ENCODE results near the gene ZNF664.

DNA sequence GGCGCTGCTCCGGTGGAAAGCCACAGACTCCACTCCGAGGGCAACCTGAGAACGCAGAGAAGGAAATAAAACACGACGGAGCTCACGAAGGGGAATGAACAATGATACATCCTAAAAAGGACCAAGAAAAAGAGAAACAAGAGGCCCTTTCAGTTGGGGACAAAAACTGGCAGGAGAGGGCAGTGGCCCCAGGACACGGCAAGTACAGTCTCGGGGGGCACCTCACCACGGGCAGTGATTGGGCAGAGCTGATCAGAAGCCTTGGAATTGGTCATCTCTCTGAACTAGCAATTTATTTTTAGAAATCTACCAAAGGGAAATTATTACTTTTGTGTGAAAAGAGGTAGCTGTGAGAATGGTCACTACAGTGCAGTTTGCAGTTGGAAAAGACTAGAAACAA lies 28.3 kb upstream of the ZNF664 start:
- no peak for TF ChIP-seq POLR2A (IDR thresholded peaks at IDR 0.05; ENCODE audit: low read length)
- no peak for TF ChIP-seq GATA1 (IDR thresholded peaks at IDR 0.05; ENCODE audit: low read depth, low read length)

All from erythroblast (primary cell).